H54 (cell line): ENCODE results near the gene ANKFN1.
"Not testable (repeated sequence)": the region's sequence is repeated elsewhere in the genome, so short reads cannot be mapped to it uniquely, and the experiment has no call there.

Experiments used
- DNase-seq: peaks from one replicate; pipeline ENCODE4 v3.0.0; 2011; ENCODE audit warnings: low spot score, mixed read lengths; ENCODE audit not compliant: insufficient read length
- FAIRE-seq: peaks from 3 replicates; lab custom pipeline; 2011; peaks lifted over from hg19 to GRCh38; lab: Jason Lieb, UNC
- POLR2A ChIP-seq: IDR thresholded peaks from 2 replicates; pipeline ENCODE4 v1.6.1; 2011; ENCODE audit warnings: low read depth, mild to moderate bottlenecking, low read length

ANKFN1 gene

GRCh38 chr17:56347639-56348038 lies 194.4 kb downstream of the ANKFN1 start:
- TF ChIP-seq POLR2A, result no peak
- FAIRE-seq, result no peak
- no peak for DNase-seq

- FAIRE-seq (no peak), DNase-seq (no peak)
- TF ChIP-seq POLR2A, result no peak
These were observed 197.3 kb downstream of the ANKFN1 start for GRCh38 chr17:56350592-56350991.

GRCh38 chr17:56351675-56352074 lies 198.4 kb downstream of the ANKFN1 start:
- no peak for DNase-seq
- TF ChIP-seq POLR2A, result no peak
- FAIRE-seq, result no peak

- TF ChIP-seq POLR2A, result no peak
- peak; percentile 36 for FAIRE-seq
- DNase-seq, result peak; percentile 8
These were observed 205.4 kb downstream of the ANKFN1 start for GRCh38 chr17:56358651-56359050.

GRCh38 chr17:56359518-56359917 lies 206.2 kb downstream of the ANKFN1 start:
- no peak for FAIRE-seq
- no peak for DNase-seq
- TF ChIP-seq POLR2A, result no peak

GRCh38 chr17:56367366-56367765 lies 214.1 kb downstream of the ANKFN1 start:
- no peak for DNase-seq
- TF ChIP-seq POLR2A, result no peak
- no peak for FAIRE-seq

GRCh38 chr17:56373981-56374833 lies 220.9 kb downstream of the ANKFN1 start:
- FAIRE-seq (peak; percentile 55), DNase-seq (no peak)
- no peak for TF ChIP-seq POLR2A

GRCh38 chr17:56389356-56389755 lies 236.1 kb downstream of the ANKFN1 start:
- FAIRE-seq (no peak), DNase-seq (no peak)

GRCh38 chr17:56392321-56392720 lies 239.0 kb downstream of the ANKFN1 start:
- no peak for DNase-seq
- no peak for FAIRE-seq

More at GRCh38 chr17:56389356-56389755, 236.1 kb downstream of the ANKFN1 start:
- TF ChIP-seq POLR2A, result no peak

GRCh38 chr17:56393156-56393555 lies 239.9 kb downstream of the ANKFN1 start:
- FAIRE-seq (no peak), DNase-seq (no peak)
- no peak for TF ChIP-seq POLR2A

More at GRCh38 chr17:56392321-56392720, 239.0 kb downstream of the ANKFN1 start:
- TF ChIP-seq POLR2A, result no peak

GRCh38 chr17:56395787-56396186 lies 242.5 kb downstream of the ANKFN1 start:
- FAIRE-seq, result no peak
- no peak for TF ChIP-seq POLR2A
- no peak for DNase-seq

- no peak for TF ChIP-seq POLR2A
- DNase-seq (no peak), FAIRE-seq (no peak)
These were observed 253.8 kb downstream of the ANKFN1 start for GRCh38 chr17:56407086-56407485.

GRCh38 chr17:56412356-56412755 lies 259.1 kb downstream of the ANKFN1 start:
- not testable (repeated sequence) for DNase-seq, FAIRE-seq

- DNase-seq, result no peak
- FAIRE-seq, result no peak
- no peak for TF ChIP-seq POLR2A
These were observed 263.5 kb downstream of the ANKFN1 start for GRCh38 chr17:56416682-56417351.
